ENCODE measurements around the gene REG1B.

GRCh38 chr2:79082987-79083386 is 4.8 kb downstream of the REG1B start:
- TF ChIP-seq CTCF (IDR thresholded peaks at IDR 0.05; ENCODE audit: insufficient read depth, low read length, poor library complexity, severe bottlenecking) (no peak), EZH2phosphoT487 (conservative IDR thresholded peaks at IDR 0.05; ENCODE audit: low read length) (no peak)
